ENCODE data around the gene PDSS2.

- no peak for TF ChIP-seq REST (IDR thresholded peaks at IDR 0.05; ENCODE audit: borderline replicate concordance)
- TF ChIP-seq POLR2AphosphoS5 (IDR thresholded peaks at IDR 0.05): no peak
- no peak for TF ChIP-seq CTCF (IDR thresholded peaks at IDR 0.05; ENCODE audit: poor library complexity, severe bottlenecking)
Measured at GRCh38 chr6:107405002-107405401, 54.4 kb downstream of the PDSS2 start.
